NCI-H510A treated with DMSO at 0.1 percent for 48 hours (cell line): Measurements from ENCODE around the gene KLHL29.

Experiments
- DNase-seq: peaks from one replicate; lab custom pipeline; 2025; lab: John Stamatoyannopoulos, UW

The KLHL29 gene

DNA sequence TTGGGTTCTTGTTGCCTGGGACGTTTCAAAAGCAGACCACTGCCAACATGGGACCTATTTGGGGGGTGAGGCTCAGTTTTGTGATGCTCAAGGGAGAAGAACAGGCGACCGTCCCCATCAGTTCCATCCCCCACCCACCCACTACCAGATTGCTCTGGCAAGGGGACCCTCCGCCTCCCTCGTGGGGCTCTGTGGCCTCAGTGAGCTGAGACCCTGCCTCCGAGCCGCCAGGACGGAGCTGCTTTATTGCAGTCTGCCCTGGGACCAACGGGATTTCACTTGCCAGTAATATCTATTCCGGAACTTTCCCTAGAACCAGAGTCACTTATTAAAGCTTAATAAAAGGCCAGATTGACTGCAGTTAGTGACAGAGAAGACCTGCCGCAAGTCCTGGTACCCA is 146.3 kb downstream of the KLHL29 start:
- no peak for DNase-seq

DNA sequence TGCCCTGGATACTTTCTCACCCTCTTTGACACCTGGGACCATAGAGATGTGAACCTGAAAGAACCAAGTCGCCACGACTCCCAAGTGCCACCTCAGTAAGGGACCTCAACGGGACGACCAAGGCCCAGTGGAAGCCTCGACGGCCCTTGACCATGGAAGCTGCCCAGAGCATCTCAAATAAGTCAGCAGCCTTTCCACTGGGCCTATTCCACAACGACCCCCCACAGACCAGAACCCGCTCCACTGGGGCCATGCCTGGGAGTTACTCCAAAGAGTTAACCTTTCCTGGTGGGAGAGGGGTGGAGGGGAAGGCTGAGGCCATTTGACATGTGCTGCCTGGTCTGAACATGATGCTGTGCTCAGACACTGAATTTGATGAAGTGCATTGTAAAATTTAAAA is 146.9 kb downstream of the KLHL29 start:
- DNase-seq: no peak

DNA sequence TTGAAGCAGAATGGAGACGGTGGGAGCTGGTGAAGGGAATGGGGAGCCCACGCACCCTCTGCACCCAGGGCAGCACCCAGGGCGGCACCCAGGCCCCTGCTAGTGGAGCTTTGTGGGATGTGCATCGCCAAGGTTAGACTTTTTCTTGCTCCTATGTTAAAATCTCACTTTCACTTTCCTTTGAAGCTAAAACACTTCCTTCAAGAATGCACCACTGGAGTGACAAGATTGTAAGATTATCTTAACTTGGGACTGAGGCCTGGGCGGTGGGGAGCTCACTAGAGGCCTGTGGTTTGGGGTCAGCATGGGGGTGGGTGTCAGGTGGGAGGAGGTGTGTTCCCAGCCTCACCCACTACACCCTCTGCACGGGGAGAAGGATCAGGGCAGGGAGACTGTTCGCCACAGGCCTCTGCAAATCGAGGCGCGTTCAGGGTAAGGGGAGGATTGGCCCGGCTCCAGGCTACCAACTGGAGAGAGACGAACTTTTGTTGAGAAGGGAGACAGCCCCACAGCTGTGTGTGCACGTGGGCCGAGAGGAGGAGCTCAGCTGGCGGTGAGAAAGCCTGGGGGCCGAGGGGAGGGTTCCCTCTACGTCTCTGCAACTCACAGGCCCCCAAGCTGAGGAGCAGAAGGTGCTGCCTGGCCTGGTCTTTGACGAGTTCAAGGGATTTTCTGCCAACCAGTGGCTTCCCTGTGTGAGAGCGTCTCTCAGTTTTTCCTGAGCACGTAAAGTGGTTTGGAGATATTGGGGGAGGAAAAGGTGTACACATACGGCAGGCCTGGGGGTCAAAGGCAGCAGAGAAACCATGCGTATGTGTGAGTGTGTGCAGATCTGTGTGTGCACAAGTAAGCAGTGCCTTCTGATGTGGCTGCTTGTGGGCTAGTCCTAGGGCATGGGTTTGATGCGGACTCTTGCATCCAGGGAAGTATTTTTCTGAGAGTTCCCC is 147.7 kb downstream of the KLHL29 start:
- DNase-seq: no peak

DNA sequence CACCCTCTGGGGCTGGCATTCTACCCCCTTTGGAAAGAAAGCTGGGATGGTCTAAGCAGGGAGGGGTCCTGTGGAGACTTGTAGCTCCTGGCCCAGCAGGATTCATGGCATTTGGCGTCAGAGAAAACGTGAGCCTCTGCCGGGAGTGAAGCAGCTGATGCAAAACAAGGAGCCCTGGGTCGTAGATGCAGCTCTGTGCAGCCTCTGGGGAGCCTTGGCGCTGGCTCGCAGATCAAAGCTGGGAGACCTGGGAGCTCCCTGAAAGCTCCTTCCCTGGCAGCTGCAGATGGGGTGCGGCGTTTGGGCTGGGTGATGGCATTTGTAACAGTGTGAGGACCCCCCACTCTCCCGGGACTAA is 148.3 kb downstream of the KLHL29 start:
- no peak for DNase-seq

DNA sequence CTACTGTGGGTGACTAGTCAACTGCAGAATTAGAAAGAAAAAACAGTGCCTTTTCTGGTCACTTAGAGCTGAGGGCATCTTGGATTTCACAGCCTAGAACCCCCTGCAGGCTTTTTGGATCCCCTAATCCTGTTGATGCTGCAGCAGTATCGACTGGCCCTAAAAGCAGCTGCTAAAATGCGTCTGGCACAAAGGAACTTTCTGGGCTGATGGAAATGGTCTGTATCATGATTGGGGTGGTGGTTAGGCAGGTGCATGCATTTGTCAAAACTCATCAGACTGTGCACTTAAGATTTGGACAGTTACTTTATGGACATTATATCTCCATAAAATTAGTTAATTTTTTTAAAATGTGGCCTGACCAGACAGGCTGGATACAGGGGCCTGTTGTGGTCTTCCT is 149.8 kb downstream of the KLHL29 start:
- no peak for DNase-seq

- no peak for DNase-seq
These were observed 151.3 kb downstream of the KLHL29 start for GRCh38 chr2:23536326-23536725.

GRCh38 chr2:23537991-23538390 is 153.0 kb downstream of the KLHL29 start:
- DNase-seq: no peak

GRCh38 chr2:23538566-23538965 is 153.6 kb downstream of the KLHL29 start:
- no peak for DNase-seq

DNA sequence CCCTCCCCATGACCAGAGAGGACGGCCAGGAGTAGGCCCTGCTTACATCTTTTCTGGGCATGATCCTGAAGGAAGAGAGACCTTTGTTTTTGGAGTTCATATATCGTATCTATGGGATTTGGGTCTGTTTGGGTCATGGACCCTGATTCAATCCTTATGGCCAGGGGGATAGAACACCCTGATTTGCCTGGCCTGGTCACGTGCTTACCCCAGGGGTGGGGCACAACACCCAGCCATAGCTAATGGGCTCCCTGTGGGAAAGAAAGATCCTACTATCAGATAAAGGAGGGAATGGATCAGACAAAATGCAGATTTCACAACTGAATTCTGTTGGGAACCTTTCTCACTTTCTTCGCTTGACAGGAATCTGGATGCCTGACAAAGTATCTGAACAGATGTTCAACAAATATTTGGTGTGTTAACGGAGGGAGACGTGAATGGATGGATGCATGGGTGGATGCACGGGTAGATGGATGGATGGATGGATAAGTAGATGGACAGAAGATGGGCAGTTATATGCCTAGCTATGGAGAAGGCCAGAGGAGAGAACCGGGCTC is 155.9 kb downstream of the KLHL29 start:
- no peak for DNase-seq

GRCh38 chr2:23541503-23542229 is 156.7 kb downstream of the KLHL29 start:
- peak; percentile 58 for DNase-seq

DNA sequence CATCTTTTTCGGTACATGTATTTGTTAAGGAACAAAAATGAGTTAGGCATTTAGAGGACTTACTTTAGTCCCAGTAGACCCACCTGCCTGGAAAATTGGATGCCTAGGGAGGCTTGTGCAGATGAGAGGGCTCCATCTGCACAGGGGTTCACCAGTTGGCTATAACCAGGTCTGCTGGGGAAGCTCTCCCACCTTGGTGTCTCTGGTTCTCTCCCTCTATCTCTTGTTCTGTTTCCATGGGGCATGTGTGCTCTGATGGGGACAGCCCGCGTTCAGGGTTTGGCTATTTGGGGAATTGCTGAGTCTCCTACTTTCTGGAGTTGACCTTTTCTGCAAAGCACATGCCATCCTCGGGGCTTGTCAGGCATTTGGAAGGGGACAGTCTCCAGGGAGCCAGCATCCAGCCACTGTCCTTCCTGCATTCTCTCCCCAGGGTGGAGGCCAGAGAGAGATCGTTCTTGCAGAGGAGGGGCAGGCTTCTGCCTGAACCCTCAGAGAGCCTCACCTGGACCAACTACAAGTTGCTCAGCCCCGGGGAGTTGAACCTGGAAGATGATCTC is 157.3 kb downstream of the KLHL29 start:
- peak; percentile 49 for DNase-seq

- no peak for DNase-seq
These were observed 158.3 kb downstream of the KLHL29 start for GRCh38 chr2:23543302-23543701.

DNA sequence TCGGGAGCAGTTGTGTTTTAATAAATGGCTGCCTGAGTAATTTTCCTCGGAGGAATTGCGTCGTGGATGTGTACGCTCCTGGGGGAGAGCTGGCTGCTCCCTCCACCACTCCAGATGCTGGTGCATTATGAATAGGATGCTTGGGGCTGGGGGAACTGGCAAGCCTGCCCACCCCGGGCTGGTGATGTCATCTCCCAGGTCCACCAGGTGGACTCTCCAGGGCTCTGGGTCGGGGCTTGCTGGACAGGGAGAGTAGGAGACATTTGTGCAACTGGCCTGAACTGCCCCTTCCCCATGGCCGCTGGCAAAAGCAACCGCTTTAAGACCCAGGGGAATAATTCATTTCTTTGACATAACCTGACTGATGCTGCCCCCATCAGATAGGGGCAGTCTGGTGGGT is 158.7 kb downstream of the KLHL29 start:
- no peak for DNase-seq

GRCh38 chr2:23544589-23545295 is 159.8 kb downstream of the KLHL29 start:
- no peak for DNase-seq

GRCh38 chr2:23545396-23545795 is 160.4 kb downstream of the KLHL29 start:
- DNase-seq: no peak

DNA sequence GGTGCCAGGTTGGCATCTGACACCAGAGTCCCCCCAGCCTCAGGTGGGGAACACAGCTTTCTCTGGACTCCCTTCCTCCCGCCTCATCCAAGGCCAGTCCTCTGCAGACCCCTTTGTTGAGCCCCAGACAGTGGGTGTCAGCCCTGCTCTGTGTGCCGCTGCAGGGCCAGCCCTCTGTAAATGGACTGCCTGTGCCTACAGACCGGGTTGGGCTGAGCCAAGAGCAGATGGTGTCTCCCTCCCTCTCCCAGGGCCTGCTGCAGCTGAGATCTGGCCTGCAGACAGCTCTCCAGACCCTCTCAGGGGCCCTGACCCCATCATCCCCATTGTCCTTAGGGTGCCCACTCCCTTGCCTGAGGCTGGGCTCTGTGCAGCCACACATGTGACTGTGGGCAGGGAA is 160.8 kb downstream of the KLHL29 start:
- DNase-seq: no peak

DNA sequence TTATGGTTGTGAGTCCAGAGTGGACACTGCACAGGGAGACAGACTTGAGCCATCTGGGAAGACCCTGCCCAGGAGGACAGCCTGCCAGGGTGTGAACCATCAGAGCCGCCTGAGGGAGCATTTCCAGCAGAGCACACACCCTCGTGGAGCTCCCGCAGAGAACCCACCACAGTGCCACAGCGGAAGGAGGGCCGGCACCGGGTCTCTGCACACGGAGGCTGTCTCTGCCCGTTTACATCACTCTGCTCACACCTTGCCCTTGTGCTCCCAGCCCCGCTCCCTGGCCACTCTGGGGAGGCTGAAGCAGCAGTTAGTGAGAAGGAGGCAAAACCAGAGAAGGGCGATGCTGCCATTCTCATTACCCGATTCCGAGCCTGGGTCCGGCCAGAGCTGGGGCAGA is 161.9 kb downstream of the KLHL29 start:
- DNase-seq: no peak

- no peak for DNase-seq
These were observed 162.7 kb downstream of the KLHL29 start for GRCh38 chr2:23547725-23548124.

GRCh38 chr2:23548143-23548769 is 163.3 kb downstream of the KLHL29 start:
- peak; percentile 20 for DNase-seq

DNA sequence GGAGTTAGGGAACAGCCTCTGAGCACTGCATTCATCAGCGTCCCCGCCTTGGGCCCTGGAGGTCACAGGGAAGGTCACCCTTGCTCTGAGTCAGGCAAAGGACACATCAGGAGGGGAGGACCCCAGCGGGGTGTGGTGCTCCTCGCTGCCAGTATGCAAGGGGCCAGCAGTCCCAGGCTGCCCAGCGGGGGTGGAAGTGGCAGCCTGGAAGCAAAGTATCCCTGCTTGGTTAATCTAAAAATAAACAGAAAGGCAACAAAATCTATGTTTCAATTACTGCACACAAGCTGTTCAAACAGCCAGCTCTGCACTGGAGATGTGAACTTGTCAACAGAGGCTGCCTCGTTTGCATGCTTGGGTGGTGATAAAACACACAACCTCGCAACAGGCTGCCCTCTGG is 164.1 kb downstream of the KLHL29 start:
- peak; percentile 91 for DNase-seq

- DNase-seq: no peak
These were observed 165.0 kb downstream of the KLHL29 start for GRCh38 chr2:23549821-23550530.
